Erythroblast (primary cell): ENCODE data around the gene BOD1L1.

ENCODE experiments used
- DNase-seq, 2 experiments: peaks; one replicate each; lab custom pipeline; 2025; lab: John Stamatoyannopoulos, UW
- GATA1 ChIP-seq: IDR thresholded peaks from 2 replicates; pipeline ENCODE4 v1.6.1; 2011; ENCODE audit warnings: low read depth, mild to moderate bottlenecking, control low read depth, low read length, moderate library complexity
- POLR2A ChIP-seq: IDR thresholded peaks from 2 replicates; pipeline ENCODE4 v1.6.1; 2011; ENCODE audit warnings: mild to moderate bottlenecking, low read length

The BOD1L1 gene

DNA sequence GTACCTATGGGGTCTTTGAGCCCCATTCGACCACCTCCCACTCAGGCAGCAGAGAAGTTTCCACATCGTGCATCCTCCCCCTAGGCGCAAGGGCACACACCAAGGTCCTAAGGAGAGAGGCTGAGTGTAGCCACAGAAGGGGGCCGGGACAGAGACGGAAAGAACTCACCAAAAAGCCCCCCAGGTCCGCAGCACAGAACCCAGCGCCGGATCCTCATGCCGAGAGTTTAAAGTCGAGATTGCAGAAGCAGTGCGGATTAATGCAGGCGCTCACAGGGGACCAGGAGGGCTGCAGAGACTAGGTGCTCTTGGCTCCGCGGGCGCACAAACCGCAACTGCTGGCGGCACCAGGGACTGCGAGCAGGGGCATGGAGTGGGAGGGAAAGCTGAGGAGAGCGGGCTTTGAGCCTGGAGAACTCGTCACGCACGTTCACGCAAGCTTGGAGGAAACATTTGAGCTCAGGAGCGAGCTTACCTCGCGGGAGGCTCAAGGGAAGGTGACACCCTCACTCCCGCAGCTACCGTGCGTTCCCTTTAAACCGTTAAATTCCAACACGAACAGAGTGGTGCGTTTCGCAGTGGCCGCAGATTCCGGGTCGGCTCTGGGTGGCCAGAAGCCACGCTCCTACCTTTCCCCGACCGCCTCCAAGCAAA is 91.7 kb downstream of the BOD1L1 start:
- TF ChIP-seq POLR2A (no peak), GATA1 (no peak)
- no peak for DNase-seq

DNA sequence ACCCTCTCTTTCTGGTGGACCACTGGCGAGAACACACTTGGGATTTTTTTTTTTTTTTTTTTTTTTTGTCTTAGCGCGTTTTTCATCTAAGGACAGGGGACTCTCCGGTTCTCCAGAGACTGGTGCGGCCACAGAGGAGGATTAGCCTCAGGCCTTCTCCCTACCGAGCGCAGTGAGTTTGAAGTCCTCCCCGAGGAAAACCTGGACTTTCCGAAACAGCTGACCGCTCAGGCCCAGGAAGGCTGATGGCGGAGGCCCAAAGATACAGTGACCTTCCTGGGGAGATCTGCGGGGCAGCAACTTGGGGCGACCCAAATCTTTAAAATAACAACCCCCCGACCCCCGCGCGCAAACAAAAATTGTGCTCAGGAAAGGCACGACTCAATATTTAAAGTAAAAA is 92.4 kb downstream of the BOD1L1 start:
- DNase-seq = no peak
- TF ChIP-seq GATA1 (no peak), POLR2A (no peak)

DNA sequence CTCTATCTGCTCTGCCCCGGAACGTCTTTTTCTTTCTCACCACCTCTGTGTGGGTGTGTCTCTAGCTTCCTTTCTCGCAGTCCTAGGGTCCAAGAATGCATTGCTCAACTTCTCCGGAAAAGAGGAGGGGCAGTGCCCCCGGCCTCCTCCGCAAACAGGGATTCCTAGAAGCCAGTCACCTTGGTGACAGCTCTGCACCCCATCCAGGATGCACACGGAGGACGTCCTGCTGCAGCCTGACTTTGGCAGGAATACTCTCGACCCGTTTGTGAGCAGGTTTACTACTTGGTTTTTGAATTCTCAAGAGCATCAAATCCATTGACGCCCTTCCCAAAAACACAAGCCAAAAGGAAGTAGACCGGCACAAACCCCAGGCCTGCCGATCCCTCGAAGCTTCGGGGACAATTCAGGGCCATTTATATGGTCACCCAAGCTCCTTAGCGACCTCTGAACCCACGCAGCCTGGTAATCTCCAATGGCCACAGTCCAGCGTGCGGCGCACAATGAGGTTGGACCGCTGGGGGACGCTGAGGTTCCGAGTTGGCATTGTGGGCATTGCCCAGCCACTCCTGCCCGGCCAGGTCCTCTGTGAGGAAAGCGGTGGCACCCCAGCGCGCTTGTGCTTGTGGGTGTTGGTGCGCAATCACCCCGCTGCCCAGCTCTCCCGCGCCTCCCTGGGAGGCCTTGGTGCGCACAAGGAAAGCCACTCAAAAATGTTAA is 93.0 kb downstream of the BOD1L1 start:
- no peak for DNase-seq
- TF ChIP-seq POLR2A (no peak), GATA1 (no peak)

DNA sequence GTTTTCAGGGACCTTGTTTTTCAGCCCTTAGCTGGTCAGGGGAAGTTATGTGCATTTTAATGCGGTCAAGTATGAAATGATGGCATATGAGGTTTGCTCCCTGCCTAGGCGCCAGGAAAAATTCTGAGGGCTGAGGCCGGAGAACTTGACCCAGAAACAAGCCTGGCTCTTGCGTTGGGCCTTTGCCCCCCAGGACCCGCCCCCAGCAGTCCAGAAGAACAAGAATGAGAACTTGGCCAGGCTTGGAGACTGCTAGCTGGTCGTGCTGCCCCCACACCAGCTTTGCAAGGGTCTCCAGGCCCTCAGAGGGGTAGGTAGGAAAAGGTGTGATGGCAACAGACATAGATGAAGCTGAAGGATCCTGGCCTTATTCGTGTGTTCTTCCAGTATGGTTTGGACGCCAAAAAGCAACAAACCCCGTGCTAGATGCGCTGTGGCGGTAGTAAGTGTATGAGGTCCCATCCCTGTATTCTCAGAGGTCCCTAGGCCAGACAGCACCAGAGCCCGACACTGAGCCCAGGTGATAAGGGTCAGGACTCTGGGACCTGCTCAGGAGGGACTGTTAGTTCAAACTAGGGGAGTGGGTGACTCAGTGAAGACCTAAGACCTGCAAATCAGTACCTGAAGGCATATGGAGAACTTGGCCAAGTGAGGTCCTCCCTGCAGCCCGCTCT is 93.7 kb downstream of the BOD1L1 start:
- TF ChIP-seq GATA1 (no peak), POLR2A (no peak)
- no peak for DNase-seq

DNA sequence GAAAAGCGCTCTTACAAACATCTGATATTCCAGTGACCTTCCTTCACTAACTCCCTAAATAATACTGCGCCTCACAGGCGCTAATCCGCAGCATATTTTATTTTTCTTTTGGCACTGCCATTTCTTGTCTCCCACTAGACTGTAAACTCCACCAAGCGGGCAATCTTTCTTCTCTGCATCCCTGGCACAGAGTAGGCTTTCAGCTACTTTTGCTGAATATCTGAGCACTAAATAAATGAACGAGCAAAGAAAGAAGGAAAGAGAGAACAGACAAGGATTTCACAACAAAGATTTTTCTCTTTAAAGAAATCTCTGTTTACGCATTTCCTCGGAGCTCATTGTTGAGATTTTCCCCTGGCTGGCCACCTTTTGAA is 95.9 kb downstream of the BOD1L1 start:
- DNase-seq = no peak
- TF ChIP-seq POLR2A (no peak), GATA1 (no peak)

DNA sequence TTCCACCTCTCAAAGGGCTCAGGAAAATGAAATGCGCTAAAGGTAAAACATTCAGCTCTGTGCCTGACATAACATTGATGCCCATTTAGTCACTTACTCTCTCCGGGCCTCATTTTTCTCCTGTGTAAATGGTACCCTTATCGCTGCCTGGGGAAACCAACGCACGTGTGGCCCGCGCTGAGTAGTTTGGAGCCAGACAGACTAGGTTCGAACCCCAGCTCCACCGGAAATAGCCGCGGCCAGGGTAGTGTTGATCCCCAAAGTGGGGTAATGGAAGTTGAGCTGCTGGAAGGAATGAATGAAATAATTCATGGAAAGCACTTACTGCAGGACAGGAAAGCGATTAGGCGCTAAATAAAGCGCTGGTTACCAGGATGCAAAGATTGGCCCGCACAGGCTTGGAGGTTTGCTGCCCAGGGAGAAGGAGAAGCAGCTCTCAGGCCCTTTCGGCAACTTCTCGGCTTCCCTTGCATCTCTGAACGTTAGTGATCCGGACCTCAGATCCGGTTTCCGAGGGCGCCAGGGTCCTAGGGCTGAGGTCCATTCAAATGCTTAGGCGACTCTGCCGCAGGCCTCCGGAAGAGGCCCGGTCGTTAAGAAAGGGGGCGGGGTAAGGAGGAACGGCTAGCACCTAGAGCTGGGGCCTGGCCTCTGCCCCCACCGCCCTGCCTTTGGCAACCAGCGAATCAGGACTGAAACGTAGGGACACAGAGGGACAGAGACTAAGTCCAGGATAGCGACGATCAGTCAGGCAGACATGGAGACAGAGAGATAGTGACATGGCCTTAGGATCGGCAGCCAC is 96.5 kb downstream of the BOD1L1 start:
- DNase-seq = no peak
- TF ChIP-seq POLR2A (no peak), GATA1 (no peak)

DNA sequence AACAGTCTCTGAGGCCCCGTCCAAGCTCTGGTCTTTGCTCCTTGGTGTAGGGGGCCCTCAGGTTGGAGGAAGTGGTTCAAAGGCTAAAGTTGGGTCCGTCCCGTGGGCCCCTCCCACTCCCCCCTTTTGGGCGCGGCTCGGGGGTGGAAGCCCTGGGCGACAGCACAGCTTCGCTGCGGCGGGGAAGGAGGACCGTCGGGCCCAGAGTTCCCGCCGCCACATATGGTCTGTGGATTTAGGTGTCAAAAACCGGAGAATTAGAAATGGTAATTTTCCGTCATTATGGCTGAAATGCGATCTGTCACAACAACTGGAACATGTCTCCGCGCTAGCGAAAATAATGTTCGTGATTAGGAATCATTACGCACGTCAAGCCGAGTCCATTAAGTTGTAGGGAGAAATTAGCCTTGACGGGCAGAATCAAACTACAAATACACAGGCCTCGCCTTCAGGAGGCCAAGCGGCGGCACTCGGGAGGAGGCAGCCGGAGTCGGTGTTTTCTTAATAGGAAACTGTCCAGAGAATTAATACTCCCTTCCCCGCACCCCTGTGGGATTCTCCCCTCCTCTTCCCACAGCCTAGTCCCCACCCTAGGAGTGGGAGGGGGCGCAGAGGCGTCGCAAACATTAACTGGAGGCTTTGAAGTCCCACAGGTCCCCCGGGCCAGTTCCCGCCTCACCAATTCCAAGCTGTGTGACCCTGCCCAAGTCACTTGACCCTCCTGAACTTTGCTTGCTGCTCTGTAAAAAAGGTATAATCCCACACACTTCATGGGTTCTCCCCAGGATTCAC is 98.2 kb downstream of the BOD1L1 start:
- DNase-seq = no peak
- no peak for TF ChIP-seq POLR2A
- no peak for TF ChIP-seq GATA1

DNA sequence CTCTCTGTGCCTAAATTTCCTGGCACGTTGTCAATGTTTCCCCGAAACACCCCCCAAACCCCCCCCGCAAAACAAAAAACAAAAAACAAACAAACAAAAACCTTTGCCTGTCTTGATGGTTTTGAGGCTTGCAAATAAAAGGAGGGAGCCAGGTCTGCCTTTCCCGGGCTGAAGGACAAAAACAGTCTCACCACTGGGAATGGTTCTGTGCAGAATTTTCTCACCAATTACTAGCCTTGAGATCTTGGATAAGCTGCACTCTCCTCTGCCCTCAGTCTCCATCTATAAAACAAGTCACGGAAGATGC is 98.8 kb downstream of the BOD1L1 start:
- no peak for DNase-seq
- TF ChIP-seq POLR2A (no peak), GATA1 (no peak)

DNA sequence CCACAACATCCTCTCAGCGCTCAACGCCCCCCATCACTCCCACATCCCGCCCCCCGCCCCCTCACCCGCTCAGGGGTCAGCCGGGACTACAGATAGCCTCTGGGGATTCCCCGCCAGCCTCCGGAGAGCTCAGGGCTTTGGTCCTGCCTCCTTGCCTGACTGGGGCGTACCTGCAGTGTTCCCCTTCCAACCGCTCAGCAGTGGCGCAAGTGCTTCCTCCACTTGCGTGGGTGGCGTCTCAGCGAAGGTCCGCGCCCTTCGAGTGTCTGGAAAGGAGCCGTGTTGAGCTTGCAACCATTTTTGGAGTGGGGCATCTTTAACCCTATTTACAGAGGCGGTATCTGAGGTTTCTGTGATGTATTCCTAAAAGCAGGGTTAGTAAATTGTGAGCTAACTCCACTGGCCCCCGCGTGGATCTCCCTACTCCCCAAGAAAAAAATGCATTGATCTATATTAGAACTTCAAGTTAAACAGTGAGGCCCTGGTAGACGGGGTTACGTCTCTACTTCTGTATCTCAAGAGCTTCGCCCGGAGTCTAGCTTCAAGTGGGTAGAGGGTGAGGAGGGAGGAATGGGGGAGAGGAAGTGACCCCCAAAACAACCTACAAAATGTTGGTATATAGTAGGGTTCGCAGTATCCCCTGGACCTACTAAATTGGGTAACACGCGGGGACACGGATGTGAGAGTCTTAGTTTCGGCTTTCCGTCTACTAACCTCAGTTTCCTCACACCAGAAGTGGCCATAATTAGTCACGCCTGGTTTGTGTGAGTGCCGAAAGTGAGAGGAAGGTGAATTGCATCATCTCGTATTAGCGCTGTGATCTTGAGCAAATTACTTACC is 99.3 kb downstream of the BOD1L1 start:
- DNase-seq = no peak
- no peak for TF ChIP-seq POLR2A
- TF ChIP-seq GATA1 = no peak

DNA sequence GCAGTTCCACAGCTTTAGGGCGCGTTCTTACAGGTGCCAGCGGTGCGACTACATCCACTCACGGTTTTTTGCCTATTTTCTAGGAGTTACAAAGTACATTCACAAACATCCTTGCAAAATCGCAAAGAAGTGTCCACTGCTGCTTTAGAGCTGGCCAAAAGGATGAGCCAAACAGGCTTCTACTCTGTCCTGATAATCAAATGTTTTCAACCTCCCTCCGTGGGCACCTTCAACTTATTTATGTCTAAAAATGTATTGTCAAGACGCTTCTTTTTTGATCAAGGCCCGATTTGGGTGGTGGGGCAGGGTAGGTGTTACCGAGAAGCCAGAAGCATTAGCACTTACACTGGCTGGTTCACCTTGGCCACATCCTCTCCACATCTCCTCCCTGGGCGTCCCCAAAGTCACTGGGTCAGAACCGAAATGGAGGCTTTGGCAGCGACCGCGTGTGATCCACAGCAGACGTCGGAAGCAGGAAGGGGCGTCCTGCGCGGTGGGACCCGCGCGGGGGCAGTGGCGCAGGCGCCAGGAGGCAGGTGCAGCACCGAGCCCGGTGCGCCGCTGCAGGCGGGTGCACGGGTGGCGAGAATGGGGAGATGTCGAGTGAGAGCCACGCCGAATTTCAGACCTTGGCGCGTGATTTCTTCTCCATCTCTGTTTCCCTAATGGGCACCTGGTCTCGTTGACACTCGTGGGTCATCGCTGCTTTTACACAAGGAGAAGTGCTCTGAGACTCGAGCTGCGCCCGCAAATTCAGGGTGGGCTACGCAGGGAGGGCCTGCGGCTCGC is 100.1 kb downstream of the BOD1L1 start:
- DNase-seq = no peak
- TF ChIP-seq GATA1 (no peak), POLR2A (no peak)

DNA sequence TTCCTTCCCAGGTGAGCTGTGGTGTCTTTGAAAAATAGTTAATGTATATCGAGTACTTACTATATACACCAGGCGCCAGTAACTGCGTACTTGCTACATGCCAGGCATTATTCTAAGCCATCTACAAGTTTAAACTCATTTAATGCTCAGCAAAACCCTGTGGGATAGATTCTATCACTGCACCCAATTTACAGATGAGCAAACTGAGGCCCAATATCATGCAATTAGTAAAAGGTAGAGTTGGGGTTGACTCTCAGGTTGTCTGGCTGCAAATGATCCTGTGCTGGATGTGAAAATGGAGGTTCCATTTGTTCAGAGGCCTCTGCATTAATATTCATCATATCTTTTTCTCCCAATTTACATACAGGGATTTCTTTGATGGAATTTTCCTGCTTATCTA is 100.9 kb downstream of the BOD1L1 start:
- TF ChIP-seq GATA1 = no peak
- no peak for TF ChIP-seq POLR2A

DNA sequence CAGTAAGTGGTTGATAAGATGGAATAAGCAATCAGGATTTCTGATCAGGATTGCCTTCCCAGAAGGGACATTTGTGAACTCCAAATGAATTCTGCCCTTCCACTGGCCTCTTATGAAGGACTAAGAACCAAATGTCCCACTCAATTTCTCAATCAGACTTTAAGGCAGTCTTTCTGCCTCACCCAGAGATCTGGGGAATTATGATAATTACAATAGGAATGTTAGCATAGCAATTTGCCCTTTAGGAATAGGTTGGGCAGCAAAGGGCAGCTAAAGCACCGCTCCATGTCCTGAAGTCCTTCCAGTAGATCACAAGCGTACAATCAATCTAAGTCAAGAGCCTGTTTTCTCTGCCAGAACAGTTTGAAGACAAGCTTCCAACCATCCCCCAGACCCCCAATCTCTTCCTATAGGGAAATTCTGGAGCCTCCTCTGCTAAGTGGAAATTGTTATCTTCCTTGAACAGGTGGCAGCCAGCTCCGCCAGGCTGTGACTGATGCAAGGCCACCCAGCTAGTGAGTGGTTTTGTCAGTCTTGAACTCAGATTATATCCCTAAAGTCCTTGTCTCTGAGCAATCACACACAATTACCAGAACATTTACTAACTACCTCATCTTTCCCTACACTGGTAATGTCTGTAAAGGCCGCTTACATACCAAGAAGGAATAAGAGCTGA is 101.8 kb downstream of the BOD1L1 start:
- TF ChIP-seq POLR2A (no peak), GATA1 (no peak)
- DNase-seq = no peak

More for the DNA sequence above, 100.9 kb downstream of the BOD1L1 start:
- DNase-seq = no peak
